ENCODE measurements around the gene PLPP4.

Gene PLPP4

GRCh38 chr10:120507651-120508050 lies 50.6 kb downstream of the PLPP4 start:
- POLR2A ChIA-PET: no interaction called here

GRCh38 chr10:120508393-120508792 lies 51.4 kb downstream of the PLPP4 start:
- ChIA-PET POLR2A (no interaction called here), CTCF (interaction anchor here (0.6 to 1.4 kb wide), 2 partner anchors 10 to 11 kb away, joined by 3 to 4 read pairs; no protein-coding TSS in a partner anchor)
- no peak for DNase-seq (ENCODE audit: extremely low spot score)
- no peak for TF ChIP-seq CTCF (IDR thresholded peaks at IDR 0.05; ENCODE audit: control extremely low read depth, extremely low read depth, low read depth, missing control alignments)

More at GRCh38 chr10:120507651-120508050, 50.6 kb downstream of the PLPP4 start:
- no peak for TF ChIP-seq CTCF (IDR thresholded peaks at IDR 0.05; ENCODE audit: control extremely low read depth, extremely low read depth, low read depth, missing control alignments)
- DNase-seq (ENCODE audit: extremely low spot score): no peak
- CTCF ChIA-PET: no interaction called here

- CTCF ChIA-PET: interaction anchor here (0.6 to 1.4 kb wide), 2 partner anchors 9 to 10 kb away, joined by 3 to 4 read pairs; no protein-coding TSS in a partner anchor
- POLR2A ChIA-PET: no interaction called here
- no peak for DNase-seq (ENCODE audit: extremely low spot score)
- TF ChIP-seq CTCF (IDR thresholded peaks at IDR 0.05; ENCODE audit: control extremely low read depth, extremely low read depth, low read depth, missing control alignments): no peak
These were observed 51.9 kb downstream of the PLPP4 start for GRCh38 chr10:120508966-120509365.

- ChIA-PET CTCF (no interaction called here), POLR2A (no interaction called here)
- no peak for TF ChIP-seq CTCF (IDR thresholded peaks at IDR 0.05; ENCODE audit: control extremely low read depth, extremely low read depth, low read depth, missing control alignments)
- DNase-seq (ENCODE audit: extremely low spot score): no peak
These were observed 54.1 kb downstream of the PLPP4 start for GRCh38 chr10:120511165-120511564.

- ChIA-PET CTCF (interaction anchor here (2.1 kb wide), 1 partner anchor 13 kb away, joined by 6 read pairs; no protein-coding TSS in a partner anchor), POLR2A (no interaction called here)
- no peak for TF ChIP-seq CTCF (IDR thresholded peaks at IDR 0.05; ENCODE audit: control extremely low read depth, extremely low read depth, low read depth, missing control alignments)
These were observed 56.3 kb downstream of the PLPP4 start for GRCh38 chr10:120513307-120513796.

GRCh38 chr10:120514035-120514620 lies 57.1 kb downstream of the PLPP4 start:
- ChIA-PET CTCF (interaction anchor here (0.8 to 2.1 kb wide), 2 partner anchors 13 to 49 kb away, joined by 3 to 6 read pairs; no protein-coding TSS in a partner anchor), POLR2A (no interaction called here)
- no peak for TF ChIP-seq CTCF (IDR thresholded peaks at IDR 0.05; ENCODE audit: control extremely low read depth, extremely low read depth, low read depth, missing control alignments)
- no peak for DNase-seq (ENCODE audit: extremely low spot score)

More at GRCh38 chr10:120513307-120513796, 56.3 kb downstream of the PLPP4 start:
- DNase-seq (ENCODE audit: extremely low spot score): no peak
